Neutrophil (primary cell): ENCODE data around the gene BICDL1.

ENCODE experiments used
- H3K27ac ChIP-seq: fragments of 200-600 bp; sonication (generic); 2 replicates; pipeline ENCODE4 v1.5.1; 2016; ENCODE audit warnings: mild to moderate bottlenecking, moderate library complexity
- H3K27me3 ChIP-seq: fragments of 200-600 bp; sonication (generic); 2 replicates; pipeline ENCODE4 v1.6.0; 2016; ENCODE audit warnings: mild to moderate bottlenecking
- H3K36me3 ChIP-seq: fragments of 200-600 bp; sonication (generic); 2 replicates; pipeline ENCODE4 v1.5.1; 2017
- H3K4me1 ChIP-seq, 2 experiments: fragments of 200-600 bp in 1 of 2; sonication (generic) in 1 of 2; 1 replicate in 1 of 2; 2 replicates in 1 of 2; pipeline versions ENCODE4 v1.5.1 to v1.6.1; 2013 to 2016; ENCODE audit warnings: low read depth in 1 of 2, low read length in 1 of 2, mild to moderate bottlenecking in 1 of 2, moderate library complexity in 1 of 2; ENCODE audit not compliant: control insufficient read depth in 1 of 2, insufficient read depth in 1 of 2
- H3K4me3 ChIP-seq, 2 experiments: fragments of 200-600 bp in 1 of 2; sonication (generic) in 1 of 2; 1 replicate in 1 of 2; 2 replicates in 1 of 2; pipeline ENCODE4 v1.5.1; 2013 to 2016; ENCODE audit warnings: low read depth in 1 of 2, low read length in 1 of 2, mild to moderate bottlenecking in 1 of 2, moderate library complexity in 1 of 2
- H3K9me3 ChIP-seq: fragments of 200-600 bp; sonication (generic); 2 replicates; pipeline ENCODE4 v1.5.1; 2016
- CTCF ChIP-seq: fragments of 200-600 bp; sonication (generic); IDR thresholded peaks from 2 replicates; pipeline ENCODE4 v1.5.1; 2016; ENCODE audit warnings: antibody characterized with exemption

Gene BICDL1

GRCh38 chr12:119988472-119989360 lies at the start of gene BICDL1:
Gene BICDL1 (plus strand): TSS chr12:119989236. CDS start chr12:119989869, 633 bp downstream.
- no peaks in the 10 kb centered on the region for H3K9me3 ChIP-seq
- peaks cover 10 to 14% of the 10 kb centered on the region in 2 experiments for H3K4me1 ChIP-seq
- H3K36me3 ChIP-seq = no peaks in the 10 kb centered on the region
- peak within 1 kb of the TSS; percentile 63 to 67 for H3K4me3 ChIP-seq
- peaks cover 99% of the 10 kb centered on the region for H3K27me3 ChIP-seq
- no peak within 1 kb of the TSS for H3K27ac ChIP-seq
- no peak for TF ChIP-seq CTCF

GRCh38 chr12:119940897-119941296 lies 48.1 kb upstream of the BICDL1 start:
- TF ChIP-seq CTCF = no peak
- Histone ChIP-seq H3K36me3 (no peaks in the 10 kb centered on the region), H3K27me3 (no peaks in the 10 kb centered on the region), H3K4me1 (no peaks in the 10 kb centered on the region), H3K9me3 (no peaks in the 10 kb centered on the region), H3K27ac (no peak overlapping the region), H3K4me3 (no peak overlapping the region)

- H3K27me3 ChIP-seq = no peaks in the 10 kb centered on the region
- no peak overlapping the region for H3K4me3 ChIP-seq
- no peak for TF ChIP-seq CTCF
- no peak overlapping the region for H3K27ac ChIP-seq
- H3K9me3 ChIP-seq = no peaks in the 10 kb centered on the region
- H3K4me1 ChIP-seq = no peaks in the 10 kb centered on the region
- no peaks in the 10 kb centered on the region for H3K36me3 ChIP-seq
Measured at GRCh38 chr12:119942386-119942785, 46.6 kb upstream of the BICDL1 start.

- Histone ChIP-seq H3K4me3 (no peak overlapping the region), H3K27me3 (no peaks in the 10 kb centered on the region), H3K27ac (no peak overlapping the region), H3K36me3 (no peaks in the 10 kb centered on the region), H3K4me1 (no peaks in the 10 kb centered on the region), H3K9me3 (no peaks in the 10 kb centered on the region)
- TF ChIP-seq CTCF = no peak
Measured at GRCh38 chr12:119946213-119946612, 42.8 kb upstream of the BICDL1 start.

- no peak overlapping the region for H3K27ac ChIP-seq
- no peaks in the 10 kb centered on the region for H3K27me3 ChIP-seq
- H3K9me3 ChIP-seq = no peaks in the 10 kb centered on the region
- H3K4me3 ChIP-seq = no peak overlapping the region
- H3K4me1 ChIP-seq = no peaks in the 10 kb centered on the region
- H3K36me3 ChIP-seq = no peaks in the 10 kb centered on the region
- TF ChIP-seq CTCF = no peak
Measured at GRCh38 chr12:119949145-119949544, 39.9 kb upstream of the BICDL1 start.
